Activated naive CD8-positive, alpha-beta T cell (primary cell): ENCODE results near the gene MTMR3.
"Not testable (repeated sequence)": the region's sequence is repeated elsewhere in the genome, so short reads cannot be mapped to it uniquely, and the experiment has no call there.

Experiments used
- H3K27ac Mint-ChIP-seq: one replicate; pipeline ENCODE4 v1.8.0; 2021; ENCODE audit warnings: mixed read lengths
- H3K27me3 Mint-ChIP-seq: one replicate; pipeline ENCODE4 v1.8.0; 2021; ENCODE audit warnings: mixed read lengths
- H3K36me3 Mint-ChIP-seq: one replicate; pipeline ENCODE4 v1.8.0; 2021; ENCODE audit warnings: mixed read lengths
- H3K4me1 Mint-ChIP-seq: one replicate; pipeline ENCODE4 v1.8.0; 2021; ENCODE audit warnings: low read depth, mixed read lengths
- H3K4me3 Mint-ChIP-seq: one replicate; pipeline ENCODE4 v1.8.0; 2021; ENCODE audit warnings: mild to moderate bottlenecking, mixed read lengths
- H3K9me3 Mint-ChIP-seq: one replicate; pipeline ENCODE4 v1.8.0; 2021; ENCODE audit warnings: low read depth, mixed read lengths

Gene MTMR3

DNA sequence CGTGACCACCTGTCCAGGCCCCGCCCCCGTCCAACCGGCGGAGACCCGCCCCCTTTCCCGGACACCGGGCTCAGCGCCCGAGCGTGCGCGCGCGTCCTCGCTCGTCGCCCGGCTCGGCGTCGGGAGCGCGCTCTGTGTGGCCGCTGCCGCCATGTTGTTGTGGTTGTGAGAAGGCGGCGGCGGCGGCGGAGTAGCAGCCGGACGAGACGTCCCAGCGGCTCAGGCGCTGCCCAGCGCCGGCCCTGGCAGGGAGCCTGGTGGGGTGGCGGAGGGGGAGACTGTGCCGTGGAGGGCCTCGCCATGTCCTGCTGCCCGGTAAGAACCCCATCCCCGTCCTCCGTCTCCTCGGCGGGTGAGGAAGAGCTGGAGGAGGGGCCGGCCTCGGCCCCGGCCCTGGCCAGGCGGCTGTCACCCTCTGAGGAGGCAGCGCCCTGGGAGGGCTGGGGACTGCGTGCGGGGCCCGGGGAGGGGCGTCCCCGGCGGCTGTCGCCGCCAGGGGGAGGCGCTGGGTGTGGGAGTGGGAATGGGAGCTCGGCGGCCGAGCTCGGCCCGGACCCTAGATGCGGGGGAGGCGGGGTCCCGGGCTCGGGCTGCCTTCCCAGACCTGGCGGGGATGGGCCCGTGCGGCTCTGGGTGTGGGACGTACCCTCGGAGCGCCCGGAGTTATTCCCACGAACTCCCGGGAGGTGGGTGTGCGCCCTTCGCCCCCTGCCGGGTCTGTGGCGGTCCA lies at the start of gene MTMR3:
MTMR3 (plus strand) TSS at position 130 of the 730 bp plus-strand sequence. CDS start 87,886 bp downstream, outside the sequence.
- Mint-ChIP-seq H3K9me3 (no peaks in the 10 kb centered on the region), H3K27me3 (peaks cover 2% of the 10 kb centered on the region), H3K4me3 (peak within 1 kb of the TSS; percentile 93), H3K4me1 (peaks cover 10% of the 10 kb centered on the region), H3K36me3 (no peaks in the 10 kb centered on the region), H3K27ac (peak within 1 kb of the TSS; percentile 76)

DNA sequence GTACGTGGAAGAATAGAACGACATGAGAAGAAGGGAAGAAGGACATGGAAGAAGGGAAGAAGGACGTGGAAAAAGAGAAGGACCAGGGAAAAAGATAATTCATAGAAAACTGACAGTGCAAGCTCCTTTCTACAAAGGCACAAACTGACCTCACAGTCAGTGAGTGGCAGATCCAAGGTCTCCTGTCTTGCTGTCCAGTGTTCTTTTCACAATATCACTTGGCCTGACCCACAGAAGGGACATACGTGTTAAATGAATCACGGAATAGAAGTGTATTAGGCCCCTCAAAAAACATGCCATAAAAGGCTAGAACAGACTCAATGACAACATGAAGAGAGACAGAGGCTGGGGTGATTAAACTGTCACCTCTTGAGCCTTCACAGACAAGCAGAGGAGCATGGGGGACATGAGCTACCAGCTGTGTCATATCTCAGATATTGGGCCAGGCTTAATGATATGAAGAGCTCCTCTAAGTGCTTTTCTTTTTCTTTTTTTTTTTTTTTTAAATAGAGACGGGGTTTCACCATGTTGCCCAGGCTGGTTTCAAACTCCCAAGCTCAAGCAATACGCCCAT lies 49.5 kb upstream of the MTMR3 start:
- no peak overlapping the region for H3K27ac Mint-ChIP-seq
- no peaks in the 10 kb centered on the region for H3K9me3 Mint-ChIP-seq
- peaks cover 53% of the 10 kb centered on the region for H3K4me1 Mint-ChIP-seq
- peaks cover 11% of the 10 kb centered on the region for H3K36me3 Mint-ChIP-seq
- H3K27me3 Mint-ChIP-seq, result no peaks in the 10 kb centered on the region
- H3K4me3 Mint-ChIP-seq, result no peak overlapping the region

DNA sequence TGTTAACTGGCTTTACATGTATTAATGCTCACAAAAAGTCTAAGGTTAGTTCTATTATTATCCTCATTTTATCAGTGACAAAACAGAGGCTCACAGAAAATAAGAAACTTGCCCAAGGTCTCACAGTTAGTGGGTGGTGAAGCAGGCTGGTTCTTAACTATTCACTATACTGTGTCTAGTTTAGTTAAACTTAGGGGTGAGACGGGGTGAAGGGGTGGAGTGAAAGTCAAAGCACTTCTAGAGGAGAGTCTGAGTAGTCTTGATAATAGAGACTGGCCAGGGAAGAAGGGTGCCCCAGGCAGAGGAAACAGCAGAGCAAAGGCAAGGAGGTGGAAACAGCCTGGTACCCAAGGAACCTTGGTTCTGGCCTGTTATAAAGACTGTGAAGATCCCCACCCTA lies 48.9 kb upstream of the MTMR3 start:
- Mint-ChIP-seq H3K27ac (no peak overlapping the region), H3K27me3 (no peaks in the 10 kb centered on the region), H3K4me1 (peaks cover 56% of the 10 kb centered on the region), H3K36me3 (peaks cover 10% of the 10 kb centered on the region), H3K9me3 (no peaks in the 10 kb centered on the region), H3K4me3 (no peak overlapping the region)

DNA sequence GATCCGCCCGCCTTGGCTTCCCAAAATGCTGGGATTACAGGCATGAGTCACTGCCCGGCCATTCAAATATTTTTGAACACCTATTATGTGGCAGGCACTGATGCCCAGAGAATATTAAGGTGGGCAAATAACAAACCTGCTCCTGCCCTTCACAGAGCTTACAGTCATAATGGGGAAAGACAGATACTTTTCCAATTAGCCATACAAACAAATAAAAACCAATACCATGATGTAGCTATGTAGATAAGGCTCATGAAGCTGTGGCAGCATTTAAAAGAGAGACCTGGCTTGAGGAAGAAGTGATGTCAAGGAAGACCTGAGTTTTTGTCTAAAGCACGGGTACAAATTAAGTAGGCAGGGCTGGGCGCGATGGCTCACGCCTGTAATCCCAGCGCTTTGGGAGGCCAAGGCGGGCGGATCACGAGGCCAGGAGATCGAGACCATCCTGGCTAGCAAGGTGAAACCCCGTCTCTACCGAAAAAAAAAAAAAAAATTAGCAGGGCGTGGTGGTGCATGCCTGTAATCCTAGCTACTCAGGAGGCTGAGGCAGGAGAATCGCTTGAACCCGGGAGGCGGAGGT lies 46.1 kb upstream of the MTMR3 start:
- H3K27ac Mint-ChIP-seq, H3K27me3 Mint-ChIP-seq: not testable (repeated sequence)

DNA sequence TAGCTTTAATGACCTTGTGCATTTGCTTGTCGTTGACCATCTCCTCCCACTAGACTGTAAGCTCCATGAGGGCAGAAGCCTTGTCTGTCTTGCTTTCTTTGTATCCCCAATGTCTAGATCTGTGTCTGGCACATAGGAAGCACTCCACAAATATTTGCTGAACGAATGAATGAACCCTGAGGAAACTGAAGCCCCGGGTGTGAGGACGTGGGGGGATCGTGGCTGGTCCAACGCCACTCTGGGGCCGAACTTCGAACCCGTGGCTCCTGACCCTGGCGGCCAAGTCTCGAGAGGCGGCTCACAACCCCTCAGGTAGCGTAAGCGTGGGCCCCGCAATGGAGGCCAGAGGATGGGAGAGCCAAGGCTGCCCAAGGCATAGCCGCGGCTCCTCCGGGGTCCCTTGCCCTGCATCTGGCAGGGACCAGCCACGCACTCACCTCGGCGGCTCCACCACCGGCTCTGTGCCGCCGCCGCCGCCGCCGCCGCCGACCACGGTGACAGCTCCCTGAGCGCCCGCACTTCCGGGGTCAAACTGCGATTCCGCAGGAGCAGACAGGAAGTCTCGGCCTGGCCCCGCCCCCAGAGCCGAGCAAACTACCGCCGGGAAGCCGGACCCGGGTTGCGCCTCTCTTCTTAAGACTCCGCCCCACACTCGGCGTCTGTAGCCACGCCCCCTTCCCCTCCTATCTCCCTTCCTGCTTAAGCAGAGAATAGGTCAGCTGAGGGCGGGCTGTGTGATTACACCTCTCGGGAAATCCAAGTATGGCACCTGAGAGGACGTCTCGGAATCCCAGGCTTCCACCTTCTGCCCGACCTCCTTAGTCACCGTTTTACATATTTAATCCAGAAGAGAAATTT lies 45.0 kb upstream of the MTMR3 start, which contains the start of gene ASCC2:
ASCC2 (minus strand) TSS at position 534 of the 858 bp plus-strand sequence. CDS start 5,949 bp downstream, outside the sequence.
- Mint-ChIP-seq H3K27ac (peak within 1 kb of the TSS; percentile 99), H3K36me3 (peaks cover 8% of the 10 kb centered on the region), H3K9me3 (no peaks in the 10 kb centered on the region), H3K4me3 (peak within 1 kb of the TSS; percentile 99), H3K4me1 (peaks cover 43% of the 10 kb centered on the region), H3K27me3 (no peaks in the 10 kb centered on the region)

More for the DNA sequence above, 46.1 kb upstream of the MTMR3 start:
- not testable (repeated sequence) for H3K9me3 Mint-ChIP-seq, H3K36me3 Mint-ChIP-seq
- peak overlapping the region; percentile 99 for H3K4me3 Mint-ChIP-seq
- H3K4me1 Mint-ChIP-seq, result peaks cover 46% of the 10 kb centered on the region

DNA sequence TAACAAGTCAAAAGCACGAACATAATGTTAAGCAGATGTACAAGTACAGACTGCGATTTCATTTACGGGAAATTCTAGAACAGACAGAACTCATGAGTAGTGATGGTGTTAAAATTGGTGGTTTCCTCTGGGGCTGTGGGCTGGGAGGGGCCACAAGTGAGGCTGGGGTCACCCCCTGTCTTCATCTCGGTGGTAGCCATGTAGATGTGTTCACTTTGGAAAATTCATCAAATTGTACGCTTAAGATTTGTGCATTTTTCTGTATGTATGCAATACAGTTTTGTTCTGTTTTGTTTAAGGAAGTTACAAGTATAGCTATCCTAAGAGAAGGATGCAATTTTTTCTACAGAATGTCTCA lies 44.4 kb upstream of the MTMR3 start:
- peaks cover 38% of the 10 kb centered on the region for H3K4me1 Mint-ChIP-seq
- H3K36me3 Mint-ChIP-seq, result peaks cover 8% of the 10 kb centered on the region
- H3K9me3 Mint-ChIP-seq, result no peaks in the 10 kb centered on the region

DNA sequence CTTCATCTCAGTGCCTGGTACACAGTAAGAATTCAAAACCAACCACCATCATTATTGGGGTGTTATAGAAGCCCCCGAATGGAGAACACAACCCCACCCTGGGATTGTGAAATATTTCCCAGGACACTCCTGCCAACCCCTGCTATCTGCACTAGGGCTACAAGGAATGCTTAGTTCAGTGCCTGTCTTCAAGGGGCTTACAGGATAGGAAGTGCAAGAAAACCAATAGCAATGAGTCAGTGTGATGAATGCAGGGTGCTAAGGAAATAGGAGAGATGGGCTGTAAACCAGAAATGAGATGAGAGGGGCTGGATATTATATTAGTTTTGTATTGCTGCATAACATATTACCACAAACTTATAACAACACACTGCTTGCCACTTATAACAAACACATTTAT lies 43.9 kb upstream of the MTMR3 start:
- peak overlapping the region; percentile 99 for H3K4me3 Mint-ChIP-seq
- H3K9me3 Mint-ChIP-seq, result no peaks in the 10 kb centered on the region
- H3K27me3 Mint-ChIP-seq, result no peaks in the 10 kb centered on the region
- peaks cover 36% of the 10 kb centered on the region for H3K4me1 Mint-ChIP-seq
- peaks cover 6% of the 10 kb centered on the region for H3K36me3 Mint-ChIP-seq
- peak overlapping the region; percentile 99 for H3K27ac Mint-ChIP-seq

More for the DNA sequence above, 44.4 kb upstream of the MTMR3 start:
- H3K27ac Mint-ChIP-seq, result peak overlapping the region; percentile 99
- H3K4me3 Mint-ChIP-seq, result peak overlapping the region; percentile 99
- H3K27me3 Mint-ChIP-seq, result no peaks in the 10 kb centered on the region

DNA sequence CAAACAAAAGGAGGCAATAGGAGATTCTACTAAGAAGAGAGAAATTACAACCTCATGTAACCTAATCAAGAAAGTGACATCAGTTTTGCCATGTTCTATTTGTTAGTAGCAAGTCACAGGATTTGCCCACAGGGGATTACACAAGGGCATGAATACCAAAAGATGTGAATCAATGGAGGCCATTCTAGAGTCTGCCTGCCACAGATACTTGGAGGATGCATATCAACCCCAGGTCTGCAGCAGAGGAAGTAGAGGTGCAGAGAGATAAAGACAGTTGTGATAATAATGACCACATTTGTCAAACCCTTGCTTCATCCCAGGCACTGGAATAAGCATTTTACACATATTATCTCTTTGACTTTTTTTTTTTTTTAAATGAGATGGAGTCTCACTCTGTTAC lies 42.5 kb upstream of the MTMR3 start:
- Mint-ChIP-seq H3K4me3 (no peak overlapping the region), H3K9me3 (no peaks in the 10 kb centered on the region), H3K4me1 (peaks cover 29% of the 10 kb centered on the region), H3K36me3 (peaks cover 5% of the 10 kb centered on the region), H3K27me3 (no peaks in the 10 kb centered on the region), H3K27ac (no peak overlapping the region)

DNA sequence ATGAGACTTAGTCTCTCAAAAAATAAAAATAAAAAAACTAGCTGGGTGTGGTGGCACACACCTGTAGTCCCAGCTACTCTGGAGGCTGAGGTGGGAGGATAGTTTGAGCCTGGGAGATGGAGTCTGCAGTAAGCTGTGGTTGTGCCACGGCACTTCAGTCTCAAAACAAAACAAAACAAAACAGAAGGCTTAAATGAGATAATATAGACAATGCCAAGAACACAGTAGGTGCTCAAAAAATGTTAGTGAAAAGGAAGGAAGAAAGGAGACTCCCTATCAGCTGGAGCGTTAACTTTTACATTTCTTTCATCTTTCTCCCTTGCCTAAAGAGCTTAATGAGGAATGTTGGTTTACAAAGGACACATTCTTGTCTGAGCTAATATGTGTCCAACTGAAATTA lies 40.8 kb upstream of the MTMR3 start:
- H3K4me3 Mint-ChIP-seq, result no peak overlapping the region
- H3K27me3 Mint-ChIP-seq, result no peaks in the 10 kb centered on the region
- H3K36me3 Mint-ChIP-seq, result no peaks in the 10 kb centered on the region
- H3K4me1 Mint-ChIP-seq, result peaks cover 16% of the 10 kb centered on the region
- H3K27ac Mint-ChIP-seq, result no peak overlapping the region
- no peaks in the 10 kb centered on the region for H3K9me3 Mint-ChIP-seq

DNA sequence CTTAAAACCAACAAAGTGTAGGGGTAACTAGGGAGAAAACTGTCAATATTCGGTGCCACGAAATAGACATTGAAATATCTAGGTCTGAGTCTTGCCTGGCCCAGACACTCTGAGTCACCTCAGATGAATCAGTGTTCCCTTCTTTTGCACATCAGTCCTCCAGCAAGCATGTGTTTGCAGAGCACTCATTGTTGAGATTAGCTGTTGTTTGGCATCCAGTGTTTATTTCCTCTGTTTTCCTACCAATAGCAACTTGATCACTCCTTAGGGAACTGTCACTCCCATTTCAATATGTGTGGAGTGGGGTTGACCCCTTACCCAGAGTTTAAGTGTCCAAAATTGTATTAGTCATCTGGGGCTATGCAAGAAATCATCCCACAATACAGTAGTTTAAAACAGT lies 40.2 kb upstream of the MTMR3 start:
- H3K27me3 Mint-ChIP-seq, result no peaks in the 10 kb centered on the region
- H3K4me3 Mint-ChIP-seq, result no peak overlapping the region
- H3K9me3 Mint-ChIP-seq, result no peaks in the 10 kb centered on the region
- no peak overlapping the region for H3K27ac Mint-ChIP-seq
- H3K4me1 Mint-ChIP-seq, result peaks cover 11% of the 10 kb centered on the region
- H3K36me3 Mint-ChIP-seq, result no peaks in the 10 kb centered on the region

DNA sequence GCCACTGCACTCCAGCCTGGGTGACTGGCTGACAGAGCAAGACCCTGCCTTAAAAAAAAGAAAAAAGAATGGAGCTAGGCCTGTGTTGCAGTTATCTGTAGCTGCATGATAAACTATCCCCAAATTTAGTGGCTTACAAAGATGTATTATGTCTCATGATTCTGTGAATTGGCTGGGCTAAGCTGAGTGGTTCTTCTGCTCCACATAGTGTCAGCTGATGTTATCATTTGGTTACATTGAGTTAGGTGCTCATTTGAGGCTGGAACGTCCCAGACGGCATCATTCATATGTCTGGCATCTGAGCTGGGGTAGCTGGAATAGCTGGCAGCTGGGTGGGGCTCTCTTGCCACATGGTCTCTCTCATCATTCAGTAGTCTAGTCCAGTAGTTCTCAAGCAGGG lies 36.7 kb upstream of the MTMR3 start:
- Mint-ChIP-seq H3K4me1 (no peaks in the 10 kb centered on the region), H3K9me3 (no peaks in the 10 kb centered on the region), H3K27ac (no peak overlapping the region), H3K27me3 (no peaks in the 10 kb centered on the region), H3K4me3 (no peak overlapping the region), H3K36me3 (no peaks in the 10 kb centered on the region)

DNA sequence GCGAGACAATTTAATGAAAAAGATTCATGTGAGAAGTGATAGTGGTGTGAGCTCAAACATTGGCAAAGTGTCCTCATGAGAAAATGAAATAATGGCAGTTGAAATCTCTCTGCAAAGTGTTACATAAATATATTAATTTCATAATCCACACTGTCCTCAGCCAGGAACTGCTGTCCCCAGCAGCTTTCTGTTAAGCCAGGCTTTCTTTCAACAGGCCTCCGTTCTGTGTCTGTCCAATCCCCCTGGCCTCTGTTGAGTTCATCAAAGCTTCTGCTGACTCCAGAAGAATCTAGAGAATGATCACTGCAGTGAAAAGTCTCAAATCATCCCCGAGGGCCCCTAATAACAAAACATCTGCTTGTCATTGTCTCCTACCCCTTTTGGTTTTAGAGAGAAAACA lies 34.9 kb upstream of the MTMR3 start:
- Mint-ChIP-seq H3K27ac (no peak overlapping the region), H3K27me3 (no peaks in the 10 kb centered on the region), H3K36me3 (no peaks in the 10 kb centered on the region), H3K4me1 (no peaks in the 10 kb centered on the region), H3K4me3 (no peak overlapping the region), H3K9me3 (no peaks in the 10 kb centered on the region)

DNA sequence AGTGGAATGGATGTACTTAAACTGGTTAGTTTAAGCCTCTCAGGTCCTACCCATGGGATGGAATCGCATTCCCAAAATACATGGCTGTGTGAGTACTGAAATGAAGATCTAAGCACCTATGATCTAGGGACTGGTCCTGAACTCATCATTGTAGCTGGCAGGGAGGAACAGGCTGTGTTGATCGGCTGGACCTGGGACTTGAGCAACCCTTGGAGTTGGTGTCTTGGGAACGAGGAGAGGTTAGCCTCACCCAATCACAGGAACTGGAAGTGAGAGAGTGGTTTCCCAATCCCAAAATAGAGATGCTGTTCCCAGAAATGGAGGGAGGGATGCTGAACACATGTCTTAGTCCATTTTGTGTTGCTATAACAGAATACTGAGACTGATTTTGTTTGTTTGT lies 28.5 kb upstream of the MTMR3 start:
- Mint-ChIP-seq H3K27me3 (no peaks in the 10 kb centered on the region), H3K27ac (no peak overlapping the region), H3K4me3 (no peak overlapping the region), H3K4me1 (no peaks in the 10 kb centered on the region), H3K9me3 (no peaks in the 10 kb centered on the region), H3K36me3 (no peaks in the 10 kb centered on the region)

DNA sequence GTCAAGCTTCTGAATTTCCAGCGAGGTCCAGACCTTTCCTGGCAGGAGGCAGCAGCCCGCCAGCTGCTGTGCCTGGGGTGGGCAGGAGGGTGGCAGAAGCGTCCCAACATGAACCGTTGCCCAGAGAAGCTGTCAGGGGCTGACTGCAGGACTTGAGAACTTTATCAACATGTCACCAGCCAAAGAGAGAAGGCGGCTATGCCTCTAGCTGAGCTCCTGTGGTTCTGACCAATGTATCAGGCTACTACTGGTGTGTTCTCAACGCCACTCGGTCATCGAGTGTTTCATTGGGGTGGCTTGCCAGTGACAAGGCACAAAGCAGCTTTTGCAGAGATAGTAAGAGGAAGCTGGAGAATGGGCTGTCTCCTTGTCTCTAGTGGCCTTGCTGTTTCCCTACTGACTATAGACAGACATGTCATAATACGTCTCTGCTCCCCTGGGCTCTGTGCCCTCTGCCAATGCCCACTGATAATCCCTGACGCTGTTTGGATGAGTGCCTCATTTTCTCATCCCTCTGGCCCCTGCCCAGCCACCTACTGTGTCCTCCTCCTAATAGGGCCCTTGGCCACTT lies 27.3 kb upstream of the MTMR3 start:
- H3K9me3 Mint-ChIP-seq, result no peaks in the 10 kb centered on the region
- H3K4me3 Mint-ChIP-seq, result no peak overlapping the region
- no peaks in the 10 kb centered on the region for H3K27me3 Mint-ChIP-seq
- no peaks in the 10 kb centered on the region for H3K4me1 Mint-ChIP-seq
- H3K36me3 Mint-ChIP-seq, result no peaks in the 10 kb centered on the region
- H3K27ac Mint-ChIP-seq, result no peak overlapping the region
